ENCODE measurements around the gene DLEC1.
"Not testable (repeated sequence)": the region's sequence is repeated elsewhere in the genome, so short reads cannot be mapped to it uniquely, and the experiment has no call there.

The DLEC1 gene

DNA sequence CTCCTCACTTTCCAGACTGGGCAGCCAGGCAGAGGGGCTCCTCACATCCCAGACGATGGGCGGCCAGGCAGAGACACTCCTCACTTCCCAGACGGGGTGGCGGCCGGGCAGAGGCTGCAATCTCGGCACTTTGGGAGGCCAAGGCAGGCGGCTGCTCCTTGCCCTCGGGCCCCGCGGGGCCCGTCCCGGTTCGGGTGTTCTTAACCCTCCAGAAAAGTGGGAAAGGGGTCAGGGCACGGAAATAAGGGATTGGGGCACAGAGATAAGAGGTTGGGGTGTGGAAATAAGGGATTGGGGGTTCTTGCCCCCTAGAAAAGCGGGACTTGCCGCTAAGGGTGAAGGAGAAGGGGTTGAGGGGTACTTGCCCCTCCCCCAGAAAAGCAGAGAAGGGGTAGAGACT, 43.3 kb downstream of the DLEC1 start:
- not testable (repeated sequence) for DNase-seq (ENCODE audit: low read depth in 1 of 2, low spot score in 1 of 2)

DNA sequence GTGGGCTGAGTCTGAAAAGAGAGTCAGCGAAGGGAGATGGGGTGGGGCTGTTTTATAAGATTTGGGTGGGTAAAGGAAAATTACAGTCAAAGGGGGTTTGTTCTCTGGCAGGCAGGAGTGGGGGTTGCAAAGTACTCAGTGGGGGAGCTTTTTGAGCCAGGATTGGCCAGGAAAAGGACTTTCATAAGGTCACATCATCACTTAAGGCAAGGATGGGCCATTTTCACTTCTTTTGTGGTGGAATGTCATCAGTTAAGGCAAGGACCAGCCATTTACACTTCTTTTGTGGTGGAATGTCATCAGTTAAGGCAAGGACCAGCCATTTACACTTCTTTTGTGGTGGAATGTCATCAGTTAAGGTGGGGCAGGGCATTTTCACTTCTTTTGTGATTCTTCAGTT, 44.2 kb downstream of the DLEC1 start:
- DNase-seq (ENCODE audit: low read depth in 1 of 2, low spot score in 1 of 2): not testable (repeated sequence)

- no peak for DNase-seq (ENCODE audit: low read depth in 1 of 2, low spot score in 1 of 2)
Measured at GRCh38 chr3:38083871-38084333, 44.9 kb downstream of the DLEC1 start.

DNA sequence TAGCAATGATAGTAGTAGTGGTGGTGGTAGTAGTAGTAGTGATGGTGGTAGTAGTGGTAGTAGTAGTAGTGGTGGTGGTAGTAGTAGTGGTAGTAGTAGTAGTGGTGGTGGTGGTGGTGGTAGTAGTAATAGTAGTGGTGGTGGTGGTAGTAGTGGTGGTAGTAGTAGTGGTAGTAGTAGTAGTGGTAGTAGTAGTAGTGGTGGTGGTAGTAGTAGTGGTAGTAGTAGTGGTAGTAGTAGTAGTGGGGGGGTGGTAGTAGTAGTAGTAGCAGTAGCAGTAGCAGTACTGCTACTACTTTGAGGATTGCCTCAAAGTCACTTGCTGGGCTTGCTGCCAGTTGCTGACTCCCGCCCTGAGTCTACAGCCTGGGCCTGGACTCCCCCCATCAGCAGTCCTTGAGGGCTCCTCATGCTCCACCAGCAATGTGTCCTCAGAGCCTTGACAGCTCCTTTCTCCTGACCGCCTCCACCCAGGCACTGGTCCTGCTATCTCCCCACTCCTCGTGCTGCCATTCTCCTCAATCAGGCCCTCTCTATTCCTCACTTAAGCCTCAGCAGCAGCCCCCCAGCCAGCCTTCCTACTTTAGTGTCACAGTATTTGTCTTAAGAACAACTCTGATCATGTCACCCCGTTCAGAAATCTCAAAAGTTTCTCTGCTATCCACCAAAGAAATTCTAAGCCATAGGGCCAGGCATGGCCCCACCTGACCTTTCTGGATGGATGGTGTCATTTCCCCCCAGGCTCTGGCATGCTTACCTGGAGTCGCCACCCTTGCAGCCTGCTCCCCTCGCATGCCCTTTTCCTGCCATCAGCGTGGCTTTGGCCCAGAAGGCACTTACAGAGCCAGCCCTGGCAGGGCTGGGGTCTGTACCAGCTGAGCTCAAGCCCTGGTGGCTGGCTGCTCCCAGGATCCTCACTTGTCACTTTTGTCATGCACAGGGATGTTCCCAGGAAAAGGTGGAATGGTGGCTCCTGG, 45.6 kb downstream of the DLEC1 start:
- DNase-seq (ENCODE audit: low read depth in 1 of 2, low spot score in 1 of 2): no peak

GRCh38 chr3:38085311-38085942, 46.4 kb downstream of the DLEC1 start:
- no peak for DNase-seq (ENCODE audit: low read depth in 1 of 2, low spot score in 1 of 2)

DNA sequence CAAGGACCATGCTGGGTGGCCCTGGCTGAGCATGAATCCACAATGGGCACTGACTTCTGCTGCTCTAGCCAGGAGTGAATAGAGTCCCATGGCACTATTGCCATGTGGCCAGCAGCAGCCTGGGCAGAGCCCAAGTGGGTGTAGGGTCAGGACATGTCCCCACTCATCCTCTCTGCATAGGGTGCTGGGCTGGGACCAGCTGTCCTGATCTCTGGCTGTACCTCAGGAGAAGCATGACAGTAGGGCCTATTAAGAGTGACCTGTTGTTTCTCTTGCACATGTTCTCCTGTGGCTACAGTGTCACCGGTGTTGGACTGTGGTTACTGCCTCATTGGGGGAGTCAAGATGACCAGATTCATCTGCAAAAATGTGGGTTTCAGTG, 46.9 kb downstream of the DLEC1 start:
- DNase-seq (ENCODE audit: low read depth in 1 of 2, low spot score in 1 of 2): no peak

DNA sequence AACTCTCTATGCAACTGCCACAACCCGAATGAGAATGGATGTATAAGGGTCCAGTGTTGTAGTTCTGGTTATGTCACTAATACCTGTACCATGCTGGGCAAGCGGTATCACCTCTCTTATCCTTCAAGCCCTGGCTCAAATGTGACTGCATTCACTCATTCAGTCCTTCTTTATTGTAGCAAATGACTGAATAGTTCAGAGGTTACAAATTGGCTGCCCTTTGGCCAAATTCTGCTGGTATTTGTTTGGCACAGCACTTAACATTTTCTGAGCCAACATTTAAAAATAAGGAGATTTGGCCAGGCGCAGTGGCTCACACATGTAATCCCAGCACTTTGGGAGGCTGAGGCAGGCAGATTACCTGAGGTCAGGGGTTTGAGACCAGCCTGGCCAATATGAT, 47.5 kb downstream of the DLEC1 start:
- no peak for DNase-seq (ENCODE audit: low read depth in 1 of 2, low spot score in 1 of 2)

DNA sequence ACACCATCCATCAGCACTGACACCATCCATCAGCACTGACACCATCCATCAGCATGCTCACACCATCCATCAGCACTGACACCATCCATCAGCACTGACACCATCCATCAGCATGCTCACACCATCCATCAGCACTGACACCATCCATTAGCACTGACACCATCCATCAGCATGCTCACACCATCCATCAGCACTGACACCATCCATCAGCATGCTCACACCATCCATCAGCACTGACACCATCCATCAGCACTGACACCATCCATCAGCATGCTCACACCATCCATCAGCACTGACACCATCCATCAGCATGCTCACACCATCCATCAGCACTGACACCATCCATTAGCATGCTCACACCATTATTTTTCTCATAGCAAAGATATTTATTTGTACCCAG, 48.3 kb downstream of the DLEC1 start:
- not testable (repeated sequence) for DNase-seq (ENCODE audit: low read depth in 1 of 2, low spot score in 1 of 2)

DNA sequence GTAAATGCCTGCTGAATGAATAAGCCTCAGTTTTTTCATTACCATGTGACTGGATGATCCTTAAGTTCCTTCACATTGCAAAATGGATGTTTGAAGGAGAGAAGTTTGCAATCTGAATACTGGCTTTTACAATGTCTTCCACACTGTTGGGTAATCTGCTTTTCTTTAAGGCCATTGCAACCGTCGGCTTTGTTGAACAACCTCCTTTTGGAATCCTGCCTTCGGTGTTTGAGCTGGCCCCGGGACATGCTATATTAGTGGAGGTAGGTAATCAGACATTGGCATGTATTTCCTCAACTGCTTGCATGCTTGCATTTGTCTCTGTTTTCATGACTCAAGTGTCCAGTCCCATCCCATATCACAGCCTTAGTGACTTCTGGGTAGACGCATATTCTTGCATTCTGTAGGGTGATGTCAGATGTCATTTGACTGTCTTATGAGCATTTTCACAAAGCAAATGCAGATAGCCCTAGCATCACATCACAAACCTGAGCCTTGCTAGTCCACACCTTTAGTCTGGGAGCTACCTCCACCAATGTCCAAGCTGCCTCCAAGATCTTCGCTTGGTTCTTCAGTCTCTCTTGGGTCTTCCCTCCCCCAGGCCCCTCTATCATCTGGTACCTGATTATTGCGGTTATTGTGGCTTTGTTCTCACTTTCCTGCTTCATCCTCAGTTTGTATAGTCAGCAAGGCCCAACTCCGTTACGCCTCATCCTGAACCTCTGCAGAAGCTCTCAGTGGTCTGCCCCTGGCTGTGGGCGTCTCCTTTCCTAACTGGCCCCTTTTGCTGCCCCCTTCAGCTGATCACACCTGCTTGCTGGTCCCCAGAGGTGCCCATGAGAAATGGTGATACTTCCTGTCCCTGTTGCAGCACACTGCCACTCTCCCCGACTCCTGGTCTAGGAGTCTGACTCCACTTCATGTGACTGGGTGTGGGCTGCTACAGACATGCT, 49.4 kb downstream of the DLEC1 start:
- DNase-seq (ENCODE audit: low read depth in 1 of 2, low spot score in 1 of 2): no peak

DNA sequence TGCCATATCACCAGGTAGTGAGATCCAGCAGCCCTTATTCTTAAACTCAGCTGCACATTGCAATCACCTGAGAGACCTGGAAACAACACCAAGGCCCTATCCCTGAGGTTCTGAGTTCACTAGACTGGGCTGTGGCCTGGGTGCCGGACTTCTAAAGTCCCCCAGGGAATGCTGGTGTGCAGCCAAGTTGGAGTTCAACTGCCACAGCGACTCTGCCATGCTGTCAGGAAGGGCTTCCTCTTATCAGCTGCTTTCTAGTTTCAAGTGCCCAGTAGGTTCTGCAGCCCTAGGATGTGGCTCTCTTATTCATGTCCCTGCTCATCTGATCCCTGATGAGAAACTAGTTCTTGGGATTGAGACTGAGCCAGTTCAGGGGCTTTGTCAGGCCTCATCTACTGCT, 50.2 kb downstream of the DLEC1 start:
- DNase-seq (ENCODE audit: low read depth in 1 of 2, low spot score in 1 of 2): no peak

- no peak for DNase-seq (ENCODE audit: low read depth in 1 of 2, low spot score in 1 of 2)
Measured at GRCh38 chr3:38090453-38090852, 51.4 kb downstream of the DLEC1 start.

DNA sequence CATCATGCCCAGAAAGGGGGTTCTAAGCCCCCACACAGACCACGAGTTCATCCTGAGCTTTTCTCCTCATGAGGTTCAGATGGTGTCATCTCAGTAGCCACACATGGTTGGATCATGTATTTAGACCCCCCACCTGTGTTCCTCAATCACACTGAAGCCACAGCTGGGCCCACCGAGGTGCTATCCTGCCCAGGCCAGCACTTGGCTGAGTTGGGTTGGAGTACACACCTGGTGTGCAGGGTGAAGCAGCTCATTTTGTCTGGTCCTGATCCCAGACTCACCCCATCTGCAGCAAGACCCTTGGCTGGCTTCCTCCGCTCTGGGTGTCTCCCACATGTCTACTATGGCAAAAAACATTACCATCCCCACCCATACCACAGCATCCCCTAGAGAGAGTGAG, 56.0 kb downstream of the DLEC1 start:
- no peak for DNase-seq (ENCODE audit: low read depth in 1 of 2, low spot score in 1 of 2)

GRCh38 chr3:38095669-38096483, 56.9 kb downstream of the DLEC1 start:
- no peak for DNase-seq (ENCODE audit: low read depth in 1 of 2, low spot score in 1 of 2)

GRCh38 chr3:38097446-38098375, 58.7 kb downstream of the DLEC1 start:
- DNase-seq (ENCODE audit: low read depth in 1 of 2, low spot score in 1 of 2): no peak

DNA sequence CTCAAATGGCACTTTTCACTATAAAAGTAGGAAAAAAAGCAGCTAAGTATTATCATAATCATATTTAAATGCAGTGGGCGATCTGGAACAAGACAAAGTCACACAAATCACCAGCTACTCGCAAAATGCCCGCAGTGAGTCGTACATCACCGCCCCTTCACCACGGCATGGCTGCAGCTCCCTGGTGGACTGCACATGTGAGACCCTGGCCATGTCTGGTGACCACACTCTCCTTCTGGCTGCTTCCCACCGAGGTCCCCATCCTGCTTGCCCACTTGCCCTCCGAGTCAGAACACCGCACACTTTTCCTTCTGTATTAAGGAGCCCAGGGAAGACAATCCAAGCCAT, 59.3 kb downstream of the DLEC1 start:
- DNase-seq (ENCODE audit: low read depth in 1 of 2, low spot score in 1 of 2): no peak

- no peak for DNase-seq (ENCODE audit: low read depth in 1 of 2, low spot score in 1 of 2)
Measured at GRCh38 chr3:38099518-38099917, 60.5 kb downstream of the DLEC1 start.

- no peak for DNase-seq (ENCODE audit: low read depth in 1 of 2, low spot score in 1 of 2)
Measured at GRCh38 chr3:38100498-38100897, 61.5 kb downstream of the DLEC1 start.

DNA sequence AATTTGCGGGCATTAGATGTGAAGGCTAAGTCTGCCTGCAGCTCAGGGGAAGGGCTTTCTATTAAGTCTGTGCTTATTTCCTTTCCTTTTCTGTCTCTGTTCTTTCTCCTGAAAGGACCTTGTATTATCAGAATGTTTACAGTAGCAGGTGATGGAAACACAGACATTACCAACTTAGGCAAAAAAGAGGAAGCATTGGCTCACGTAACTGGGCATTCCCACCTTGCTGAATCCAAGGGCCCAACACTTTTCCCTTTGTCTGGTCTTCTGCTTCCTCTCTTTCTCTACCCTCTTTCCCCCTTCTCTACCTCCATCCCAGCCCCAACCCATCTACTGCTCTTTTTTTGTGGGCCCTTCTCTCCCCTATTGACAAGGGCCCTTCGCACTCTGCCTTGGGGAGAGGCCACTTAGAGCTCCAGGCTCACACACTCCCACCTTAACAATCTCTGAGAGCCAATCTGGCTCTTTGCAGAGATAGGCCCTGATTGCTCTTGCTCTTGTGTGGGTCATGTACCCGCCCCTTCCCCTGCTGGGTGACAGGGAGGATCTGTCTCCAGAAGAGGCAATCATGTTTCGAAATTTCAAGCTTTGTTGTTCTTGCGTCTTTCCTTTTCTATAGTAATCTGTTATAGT, 62.9 kb downstream of the DLEC1 start:
- no peak for DNase-seq (ENCODE audit: low read depth in 1 of 2, low spot score in 1 of 2)

DNA sequence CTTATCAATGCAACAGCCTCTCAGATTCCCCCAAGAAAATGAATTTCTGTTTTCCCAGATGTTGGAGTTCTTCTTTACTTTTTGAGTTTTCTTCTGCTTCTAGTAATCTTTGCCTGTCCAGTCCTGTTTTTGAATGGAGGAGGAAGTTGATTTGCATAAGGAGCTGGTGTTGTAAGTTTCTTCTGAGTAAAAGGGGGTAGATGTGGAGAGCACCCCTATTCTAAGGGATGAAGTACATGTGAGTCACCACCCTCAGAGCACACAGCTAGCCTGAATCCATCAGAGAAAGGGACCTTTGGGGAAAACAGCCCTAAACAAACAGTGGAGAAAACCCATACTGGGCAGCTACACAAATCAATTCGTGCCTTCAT, 63.4 kb downstream of the DLEC1 start:
- no peak for DNase-seq (ENCODE audit: low read depth in 1 of 2, low spot score in 1 of 2)

Data from activated T-helper 1 cell treated with anti-CD3 and anti-CD28 coated beads, Interleukin-2, amount 50 U/mL, for 16 hours (primary cell).